Stomach (tissue), 4 donors: ENCODE measurements around the gene NCAPD3.

Source experiments
- POLR2A ChIP-seq, 4 donors: fragments of 450-650 bp; IDR thresholded peaks; one replicate each; pipeline ENCODE4 v1.6.1; 2016; ENCODE audit warnings: antibody characterized with exemption in 4 of 4, control low read depth in 2 of 4, mild to moderate bottlenecking in 1 of 4, moderate library complexity in 1 of 4
- POLR2AphosphoS5 ChIP-seq, 3 donors: sonication (generic); formaldehyde crosslinking; IDR thresholded peaks; one replicate each; pipeline ENCODE4 v1.6.1; 2016; ENCODE audit warnings: antibody characterized with exemption in 3 of 3
- TF ChIP-seq, protein P1 (sequence below), 7 experiments: fragments of 450-650 bp in 4 of 7; fragments of 200-600 bp in 3 of 7; sonication (generic) in 3 of 7; IDR thresholded peaks; one replicate each; pipeline ENCODE4 v1.5.1; 2016 to 2019; ENCODE audit warnings: antibody characterized with exemption in 7 of 7, control low read depth in 2 of 7, mild to moderate bottlenecking in 1 of 7

DNA sequence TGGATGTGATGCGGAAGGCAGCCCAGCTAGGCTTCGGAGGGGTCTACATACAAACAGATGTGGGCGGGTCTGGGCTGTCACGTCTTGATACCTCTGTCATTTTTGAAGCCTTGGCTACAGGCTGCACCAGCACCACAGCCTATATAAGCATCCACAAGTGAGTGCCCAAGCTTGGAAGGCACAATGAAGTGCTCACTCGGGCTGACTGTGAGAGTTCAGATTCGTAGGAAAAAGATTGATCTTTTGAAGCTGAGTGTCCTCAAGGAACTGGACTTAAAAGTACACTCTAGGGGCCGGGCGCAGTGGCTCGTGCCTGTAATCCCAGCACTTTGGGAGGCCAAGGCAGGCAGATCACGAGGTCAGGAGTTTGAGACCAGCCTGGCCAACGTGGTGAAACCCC is 33.3 kb upstream of the NCAPD3 start:
- no peak for TF ChIP-seq POLR2A (IDR thresholded peaks at IDR 0.05)
- TF ChIP-seq, protein P1, sequence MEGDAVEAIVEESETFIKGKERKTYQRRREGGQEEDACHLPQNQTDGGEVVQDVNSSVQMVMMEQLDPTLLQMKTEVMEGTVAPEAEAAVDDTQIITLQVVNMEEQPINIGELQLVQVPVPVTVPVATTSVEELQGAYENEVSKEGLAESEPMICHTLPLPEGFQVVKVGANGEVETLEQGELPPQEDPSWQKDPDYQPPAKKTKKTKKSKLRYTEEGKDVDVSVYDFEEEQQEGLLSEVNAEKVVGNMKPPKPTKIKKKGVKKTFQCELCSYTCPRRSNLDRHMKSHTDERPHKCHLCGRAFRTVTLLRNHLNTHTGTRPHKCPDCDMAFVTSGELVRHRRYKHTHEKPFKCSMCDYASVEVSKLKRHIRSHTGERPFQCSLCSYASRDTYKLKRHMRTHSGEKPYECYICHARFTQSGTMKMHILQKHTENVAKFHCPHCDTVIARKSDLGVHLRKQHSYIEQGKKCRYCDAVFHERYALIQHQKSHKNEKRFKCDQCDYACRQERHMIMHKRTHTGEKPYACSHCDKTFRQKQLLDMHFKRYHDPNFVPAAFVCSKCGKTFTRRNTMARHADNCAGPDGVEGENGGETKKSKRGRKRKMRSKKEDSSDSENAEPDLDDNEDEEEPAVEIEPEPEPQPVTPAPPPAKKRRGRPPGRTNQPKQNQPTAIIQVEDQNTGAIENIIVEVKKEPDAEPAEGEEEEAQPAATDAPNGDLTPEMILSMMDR (IDR thresholded peaks at IDR 0.05): no peak
- no peak for TF ChIP-seq POLR2AphosphoS5 (IDR thresholded peaks at IDR 0.05)
